ENCODE results near the gene SPPL2C.

Gene SPPL2C

GRCh38 chr17:45828171-45828570 is 16.5 kb upstream of the SPPL2C start:
- H4K20me1 ChIP-seq = no peaks in the 10 kb centered on the region
- H3K4me3 ChIP-seq = no peak overlapping the region
- no peaks in the 10 kb centered on the region for H3K9me3 ChIP-seq
- H3K4me1 ChIP-seq = peaks cover 11% of the 10 kb centered on the region
- no peak overlapping the region for H3K9ac ChIP-seq
- no peaks in the 10 kb centered on the region for H3K27me3 ChIP-seq
- TF ChIP-seq Cebpa-rat (IDR thresholded peaks at IDR 0.05) = no peak
- H3K27ac ChIP-seq = no peak overlapping the region
- no peak overlapping the region; the same call in 1 of the 2 replicates for H3K4me2 ChIP-seq
- H3K36me3 ChIP-seq = no peaks in the 10 kb centered on the region

DNA sequence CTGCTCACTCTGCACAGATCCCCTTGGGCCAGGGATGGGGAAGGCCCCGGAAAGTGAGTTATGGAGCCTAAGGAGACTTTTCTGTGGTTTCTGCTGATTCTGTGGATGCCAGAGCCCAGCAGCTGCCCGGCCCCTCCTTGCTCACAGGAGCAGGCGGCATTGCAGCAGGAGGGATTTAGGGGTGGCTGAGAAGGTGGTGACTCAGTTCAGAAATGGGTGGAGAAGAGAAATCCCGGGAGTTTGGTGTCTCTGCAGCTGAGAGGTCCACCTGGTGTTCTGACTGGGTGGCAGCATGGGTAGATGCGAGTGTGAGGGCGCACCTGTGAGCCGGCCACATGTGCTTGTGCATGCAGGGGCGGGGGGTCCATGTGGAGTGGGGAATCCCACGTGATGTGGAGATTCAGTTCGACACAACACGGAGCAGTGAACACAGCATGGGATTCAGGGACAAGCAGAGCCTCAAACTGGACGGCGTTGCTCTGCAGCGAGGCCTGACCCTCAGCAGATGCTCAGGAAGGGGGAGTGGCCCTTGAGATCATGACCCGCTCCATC is 16.0 kb upstream of the SPPL2C start:
- no peak overlapping the region for H3K9ac ChIP-seq
- TF ChIP-seq Cebpa-rat (IDR thresholded peaks at IDR 0.05) = no peak

GRCh38 chr17:45833920-45834319 is 10.8 kb upstream of the SPPL2C start:
- Histone ChIP-seq H3K27me3 (no peaks in the 10 kb centered on the region), H4K20me1 (no peaks in the 10 kb centered on the region), H3K4me1 (no peaks in the 10 kb centered on the region), H3K27ac (no peak overlapping the region), H3K36me3 (no peaks in the 10 kb centered on the region), H3K4me3 (no peak overlapping the region), H3K9me3 (no peaks in the 10 kb centered on the region), H3K4me2 (no peak overlapping the region), H3K9ac (no peak overlapping the region)
- TF ChIP-seq Cebpa-rat (IDR thresholded peaks at IDR 0.05) = no peak

More for the DNA sequence above, 16.0 kb upstream of the SPPL2C start:
- H3K9me3 ChIP-seq = no peaks in the 10 kb centered on the region
- no peaks in the 10 kb centered on the region for H3K36me3 ChIP-seq
- no peak overlapping the region for H3K4me3 ChIP-seq
- H3K4me1 ChIP-seq = peaks cover 6% of the 10 kb centered on the region
- H3K27ac ChIP-seq = no peak overlapping the region
- no peak overlapping the region; the same call in 1 of the 2 replicates for H3K4me2 ChIP-seq
- no peaks in the 10 kb centered on the region for H4K20me1 ChIP-seq
- H3K27me3 ChIP-seq = no peaks in the 10 kb centered on the region

DNA sequence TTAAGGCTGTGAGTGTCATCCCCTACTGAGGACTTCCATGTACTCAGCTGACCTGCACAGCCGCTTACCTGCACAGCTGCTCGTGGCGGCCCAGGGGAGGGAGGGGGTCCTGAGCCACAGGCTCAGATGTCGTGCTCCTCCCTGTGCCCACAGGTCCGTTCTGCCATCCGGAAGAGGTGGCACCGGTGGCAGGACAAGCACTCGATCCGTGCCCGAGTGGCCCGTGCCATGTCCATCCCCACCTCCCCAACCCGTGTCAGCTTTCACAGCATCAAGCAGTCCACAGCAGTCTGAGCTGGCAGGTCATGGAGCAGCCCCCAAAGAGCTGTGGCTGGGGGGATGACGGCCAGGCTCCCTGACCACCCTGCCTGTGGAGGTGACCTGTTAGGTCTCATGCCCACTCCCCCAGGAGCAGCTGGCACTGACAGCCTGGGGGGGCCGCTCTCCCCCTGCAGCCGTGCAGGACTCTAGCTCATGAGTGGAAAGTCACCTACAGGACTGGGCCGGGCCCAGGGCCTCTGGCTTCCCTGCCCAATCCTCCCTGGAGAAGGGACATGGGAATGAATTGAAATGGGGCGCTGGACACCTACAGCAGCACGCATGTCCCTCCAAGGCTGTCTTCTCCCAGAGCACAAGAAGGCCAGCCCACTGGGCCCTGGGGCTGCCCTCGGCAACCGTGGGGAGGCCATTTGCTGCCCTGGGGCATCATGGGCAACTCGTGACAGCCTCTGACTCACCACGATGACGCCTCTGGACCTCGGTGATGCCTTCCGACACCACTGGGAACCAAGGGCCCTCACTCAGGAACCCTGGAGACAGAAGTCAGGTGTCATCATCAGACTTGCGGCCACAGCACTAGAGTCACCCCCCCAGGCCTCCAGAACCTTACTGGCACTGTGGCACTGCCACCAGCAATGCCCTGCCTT is 9.9 kb upstream of the SPPL2C start:
- Histone ChIP-seq H3K27me3 (no peaks in the 10 kb centered on the region), H4K20me1 (no peaks in the 10 kb centered on the region), H3K4me3 (no peak overlapping the region), H3K9me3 (no peaks in the 10 kb centered on the region), H3K9ac (no peak overlapping the region), H3K36me3 (no peaks in the 10 kb centered on the region), H3K27ac (no peak overlapping the region), H3K4me2 (no peak overlapping the region), H3K4me1 (no peaks in the 10 kb centered on the region)
- no peak for TF ChIP-seq Cebpa-rat (IDR thresholded peaks at IDR 0.05)

- Histone ChIP-seq H3K27ac (no peak overlapping the region), H3K9ac (no peak overlapping the region), H3K27me3 (no peaks in the 10 kb centered on the region), H3K4me2 (no peak overlapping the region), H3K9me3 (no peaks in the 10 kb centered on the region), H4K20me1 (no peaks in the 10 kb centered on the region), H3K36me3 (no peaks in the 10 kb centered on the region), H3K4me1 (no peaks in the 10 kb centered on the region), H3K4me3 (no peak overlapping the region)
- TF ChIP-seq Cebpa-rat (IDR thresholded peaks at IDR 0.05) = no peak
Observed at GRCh38 chr17:45835481-45835880, 9.2 kb upstream of the SPPL2C start.

GRCh38 chr17:45836047-45837044 is 8.3 kb upstream of the SPPL2C start:
- Histone ChIP-seq H3K36me3 (no peaks in the 10 kb centered on the region), H3K27me3 (no peaks in the 10 kb centered on the region), H3K4me2 (no peak overlapping the region), H4K20me1 (no peaks in the 10 kb centered on the region), H3K4me1 (no peaks in the 10 kb centered on the region), H3K4me3 (no peak overlapping the region), H3K27ac (no peak overlapping the region), H3K9ac (no peak overlapping the region), H3K9me3 (no peaks in the 10 kb centered on the region)
- no peak for TF ChIP-seq Cebpa-rat (IDR thresholded peaks at IDR 0.05)

GRCh38 chr17:45837187-45837586 is 7.5 kb upstream of the SPPL2C start:
- Histone ChIP-seq H4K20me1 (no peaks in the 10 kb centered on the region), H3K4me3 (no peak overlapping the region), H3K27ac (no peak overlapping the region), H3K36me3 (no peaks in the 10 kb centered on the region), H3K4me1 (no peaks in the 10 kb centered on the region), H3K9me3 (no peaks in the 10 kb centered on the region), H3K4me2 (no peak overlapping the region), H3K9ac (no peak overlapping the region), H3K27me3 (no peaks in the 10 kb centered on the region)
- TF ChIP-seq Cebpa-rat (IDR thresholded peaks at IDR 0.05) = no peak

DNA sequence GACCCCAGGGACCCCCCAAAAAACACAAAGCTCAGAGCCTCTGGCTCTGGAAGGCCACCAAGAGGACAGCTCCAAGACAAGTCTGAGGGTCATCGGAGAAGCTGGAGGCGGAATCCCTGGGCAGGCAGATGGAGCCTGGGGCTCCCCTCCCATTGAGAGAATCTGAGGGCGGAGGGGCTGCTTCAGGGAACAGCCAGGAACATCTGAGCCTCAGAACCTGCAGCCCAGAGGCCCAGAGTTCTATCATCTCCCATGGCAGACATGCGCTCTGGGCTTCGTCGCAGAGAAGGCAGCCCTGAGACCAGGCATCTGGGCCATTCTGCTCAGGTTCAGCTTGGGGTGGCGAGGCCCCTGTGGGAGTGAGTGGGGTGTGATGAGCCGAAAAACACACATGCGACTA is 7.1 kb upstream of the SPPL2C start:
- no peak overlapping the region for H3K4me3 ChIP-seq
- H3K4me1 ChIP-seq = no peaks in the 10 kb centered on the region
- no peaks in the 10 kb centered on the region for H4K20me1 ChIP-seq
- H3K9ac ChIP-seq = no peak overlapping the region
- no peaks in the 10 kb centered on the region for H3K27me3 ChIP-seq
- TF ChIP-seq Cebpa-rat (IDR thresholded peaks at IDR 0.05) = no peak
- H3K36me3 ChIP-seq = no peaks in the 10 kb centered on the region
- no peak overlapping the region for H3K27ac ChIP-seq
- H3K4me2 ChIP-seq = no peak overlapping the region
- H3K9me3 ChIP-seq = no peaks in the 10 kb centered on the region

DNA sequence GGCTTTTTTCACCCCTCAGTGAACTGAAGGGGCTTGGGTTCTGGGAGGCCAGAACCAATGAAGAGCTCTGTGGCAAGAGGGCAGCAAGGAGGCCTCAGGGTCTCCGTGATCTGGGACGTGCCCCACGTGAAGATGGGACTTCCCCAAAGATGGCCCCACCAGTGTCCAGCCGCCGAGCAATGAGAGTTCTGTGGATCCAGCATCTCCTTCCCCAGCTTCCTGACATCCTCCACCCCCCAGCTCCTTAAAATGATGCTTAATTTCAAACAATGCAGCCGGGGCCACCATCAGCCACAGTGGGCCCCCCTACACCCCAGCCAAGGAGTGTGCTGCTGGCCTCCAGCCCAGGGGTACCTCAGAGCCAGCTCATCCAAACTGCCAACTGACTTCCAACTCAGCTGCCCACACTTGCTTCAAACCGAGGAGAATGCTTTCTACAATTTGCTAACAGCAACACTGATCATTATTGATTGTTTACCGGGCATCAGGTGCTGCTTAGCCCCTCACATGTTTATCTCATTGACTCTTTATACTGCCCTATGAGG is 5.9 kb upstream of the SPPL2C start:
- Histone ChIP-seq H3K4me2 (no peak overlapping the region), H3K9me3 (no peaks in the 10 kb centered on the region), H3K4me3 (no peak overlapping the region), H3K9ac (no peak overlapping the region), H3K36me3 (no peaks in the 10 kb centered on the region), H3K27me3 (no peaks in the 10 kb centered on the region), H4K20me1 (no peaks in the 10 kb centered on the region), H3K27ac (no peak overlapping the region), H3K4me1 (no peaks in the 10 kb centered on the region)
- no peak for TF ChIP-seq Cebpa-rat (IDR thresholded peaks at IDR 0.05)
